AG04450 (cell line): ENCODE measurements around the gene JMJD8. TPM values are rescaled to one million over a fixed set of nuclear protein-coding genes. Genes with fewer than 3 reads are reported as not detected.
A peak's percentile ranks its signal among the peaks of the same experiment; 100 is the strongest.

ENCODE experiments used
- CTCF ChIA-PET: fragments of 300-600, 350-600 bp; formaldehyde crosslinking; extraction: SDS; loops from one replicate; lab custom pipeline; 2022; ENCODE audit warnings: antibody characterized with exemption, inconsistent platforms; lab: Charles Lee
- POLR2A ChIA-PET: fragments of 350-600 bp; formaldehyde crosslinking; extraction: SDS; loops from one replicate; lab custom pipeline; 2021; ENCODE audit warnings: antibody characterized with exemption, inconsistent platforms; lab: Yijun Ruan, JAX
- DNase-seq: peaks from one replicate; pipeline ENCODE4 v3.0.0-alpha.2; 2011; ENCODE audit warnings: low read depth, low spot score
- H3K27ac ChIP-seq: one replicate; pipeline ENCODE4 v1.5.1; 2012; ENCODE audit warnings: low read depth, low read length, control low read depth
- H3K27me3 ChIP-seq: one replicate; pipeline ENCODE4 v1.6.0; 2012; ENCODE audit warnings: low read length; ENCODE audit not compliant: control insufficient read depth, insufficient read depth
- H3K4me3 ChIP-seq: 2 replicates; pipeline ENCODE4 v1.5.1; 2011; ENCODE audit warnings: mild to moderate bottlenecking, low read depth, low read length, control low read depth
- H3K9me3 ChIP-seq: 2 replicates; pipeline ENCODE4 v1.5.1; 2012; ENCODE audit warnings: low read length; ENCODE audit not compliant: control insufficient read depth, insufficient read depth
- CTCF ChIP-seq: IDR thresholded peaks from 2 replicates; pipeline ENCODE4 v1.5.1; 2011; ENCODE audit warnings: low read depth, low read length, control low read depth, inconsistent platforms
- polyA plus RNA-seq: library from polyadenylated mRNA; depleted of rRNA; stranded (reverse); fragments of >200 nt; gene quantifications from 2 replicates; pipeline ENCODE4 v1.2.3, GENCODE V29; 2011

The JMJD8 gene
- polyA plus RNA-seq, 1 experiment, result 33.1 TPM

GRCh38 chr16:642189-643049 lies 41.7 kb downstream of the JMJD8 start:
- Histone ChIP-seq H3K4me3 (peak overlapping the region; percentile 80), H3K9me3 (no peaks in the 10 kb centered on the region; the same call in 1 of the 2 replicates), H3K27ac (no peak overlapping the region), H3K27me3 (no peaks in the 10 kb centered on the region)
- POLR2A ChIA-PET, result no interaction called here
- CTCF ChIA-PET, result no interaction called here
- DNase-seq, result no peak
- no peak for TF ChIP-seq CTCF

- DNase-seq, result peak; percentile 41
- Histone ChIP-seq H3K27me3 (no peaks in the 10 kb centered on the region), H3K4me3 (peak within 1 kb of the TSS; percentile 80), H3K9me3 (no peaks in the 10 kb centered on the region; the same call in 1 of the 2 replicates), H3K27ac (no peak within 1 kb of the TSS)
- ChIA-PET POLR2A (no interaction called here), CTCF (no interaction called here)
- no peak for TF ChIP-seq CTCF
Observed at GRCh38 chr16:641326-642188, 42.6 kb downstream of the JMJD8 start, which contains the start of gene MCRIP2. TSS of gene MCRIP2 (plus strand) at chr16:641828. CDS start at chr16:641992, 164 bp downstream.

- CTCF ChIA-PET, result interaction anchor here (0.7 kb wide), 1 partner anchor 225 kb away, joined by 5 read pairs; no protein-coding TSS in a partner anchor
- no peak for TF ChIP-seq CTCF
Observed at GRCh38 chr16:640614-641013, 43.5 kb downstream of the JMJD8 start.

GRCh38 chr16:638836-639235 lies 45.3 kb downstream of the JMJD8 start:
- POLR2A ChIA-PET, result no interaction called here
- Histone ChIP-seq H3K27ac (no peak overlapping the region), H3K27me3 (no peaks in the 10 kb centered on the region), H3K9me3 (no peaks in the 10 kb centered on the region; the same call in 1 of the 2 replicates), H3K4me3 (no peak overlapping the region)
- no peak for TF ChIP-seq CTCF
- CTCF ChIA-PET, result no interaction called here
- no peak for DNase-seq

More at GRCh38 chr16:640614-641013, 43.5 kb downstream of the JMJD8 start:
- peak overlapping the region; percentile 80 for H3K4me3 ChIP-seq
- no peak for DNase-seq
- POLR2A ChIA-PET, result no interaction called here
- no peaks in the 10 kb centered on the region for H3K27me3 ChIP-seq
- H3K27ac ChIP-seq, result no peak overlapping the region
- H3K9me3 ChIP-seq, result no peaks in the 10 kb centered on the region; the same call in 1 of the 2 replicates
